Activated T-cell treated with anti-CD3 and anti-CD28 coated beads for 48 hours (primary cell): ENCODE results near the gene COA1.
"Not testable (repeated sequence)": the region's sequence is repeated elsewhere in the genome, so short reads cannot be mapped to it uniquely, and the experiment has no call there.

Source experiments
- DNase-seq: peaks from one replicate; pipeline ENCODE4 v3.0.0-alpha.2; 2020; ENCODE audit warnings: low read depth

Gene COA1, protein sequence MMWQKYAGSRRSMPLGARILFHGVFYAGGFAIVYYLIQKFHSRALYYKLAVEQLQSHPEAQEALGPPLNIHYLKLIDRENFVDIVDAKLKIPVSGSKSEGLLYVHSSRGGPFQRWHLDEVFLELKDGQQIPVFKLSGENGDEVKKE

DNA sequence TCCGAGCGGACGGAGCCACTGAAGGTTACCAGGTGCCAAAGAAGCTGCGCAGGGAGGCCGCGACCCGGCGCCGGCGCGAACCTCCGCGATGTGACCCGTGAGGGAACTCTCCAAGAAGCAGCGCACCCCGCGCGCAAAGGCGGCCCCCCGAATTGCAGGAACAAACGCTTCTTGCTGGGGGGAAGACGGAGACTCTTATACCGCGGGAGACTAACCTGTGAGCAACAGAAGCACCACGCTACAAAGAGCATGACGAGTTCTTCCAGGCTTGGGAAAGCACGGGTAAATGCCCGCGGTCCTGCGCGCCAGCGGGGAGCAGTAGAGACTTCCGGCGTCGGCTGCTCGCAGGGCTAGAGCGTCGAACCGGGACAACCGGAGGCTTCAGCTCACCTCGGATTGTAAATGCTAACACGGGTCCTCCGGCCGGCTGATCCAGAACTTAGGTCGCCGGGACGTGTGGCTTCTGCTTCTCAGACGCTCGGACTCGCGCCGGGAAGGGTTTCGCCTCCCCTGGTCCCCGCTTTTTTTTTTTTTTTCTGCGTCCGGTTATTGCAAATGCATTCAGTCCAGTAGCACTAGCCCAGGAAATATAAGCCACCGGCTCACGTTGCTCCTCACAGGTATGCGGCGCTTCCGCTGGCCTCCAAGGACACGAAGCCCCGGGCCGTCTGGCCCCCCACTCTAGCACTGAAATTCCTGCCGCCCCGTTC lies at the start of gene COA1:
Gene COA1, minus strand, starts transcription at position 310 of the 710 bp plus-strand sequence. CDS start 80,909 bp downstream, outside the sequence.
- DNase-seq = peak; percentile 78

- not testable (repeated sequence) for DNase-seq
Measured at GRCh38 chr7:43778293-43779044, 49.1 kb upstream of the COA1 start.

GRCh38 chr7:43775255-43775654 lies 45.9 kb upstream of the COA1 start:
- DNase-seq = not testable (repeated sequence)

DNA sequence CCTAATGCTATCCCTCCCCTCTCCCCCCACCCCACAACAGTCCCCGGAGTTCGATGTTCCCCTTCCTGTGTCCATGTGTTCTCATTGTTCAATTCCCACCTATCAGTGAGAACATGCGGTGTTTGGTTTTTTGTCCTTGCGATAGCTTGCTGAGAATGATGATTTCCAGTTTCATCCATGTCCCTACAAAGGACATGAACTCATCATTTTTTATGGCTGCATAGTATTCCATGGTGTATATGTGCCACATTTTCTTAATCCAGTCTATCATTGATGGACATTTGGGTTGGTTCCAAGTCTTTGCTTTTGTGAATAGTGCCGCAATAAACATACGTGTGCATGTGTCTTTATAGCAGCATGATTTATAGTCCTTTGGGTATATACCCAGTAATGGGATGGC lies 43.9 kb upstream of the COA1 start:
- DNase-seq = not testable (repeated sequence)

DNA sequence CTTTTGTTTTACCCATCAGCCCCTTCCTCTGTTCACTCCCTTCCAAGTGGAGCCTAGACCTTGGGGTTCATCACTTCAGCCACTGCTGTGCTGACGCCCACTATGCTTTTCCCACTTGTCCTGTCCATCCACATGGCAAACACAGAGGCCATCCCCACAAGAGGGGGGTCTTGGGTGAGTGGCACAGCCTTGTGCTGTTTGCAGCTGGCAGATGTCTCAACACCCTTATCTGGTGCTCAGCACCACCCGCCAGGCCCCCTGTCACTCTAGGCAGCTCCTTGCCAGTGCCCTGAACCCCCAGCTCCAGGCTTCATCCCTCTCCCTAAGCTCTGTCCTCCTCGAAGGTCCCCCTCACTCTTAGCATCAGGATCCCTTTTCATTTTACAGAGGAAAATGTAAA lies 42.2 kb upstream of the COA1 start:
- DNase-seq = no peak

- DNase-seq = no peak
Measured at GRCh38 chr7:43771128-43771527, 41.8 kb upstream of the COA1 start.

DNA sequence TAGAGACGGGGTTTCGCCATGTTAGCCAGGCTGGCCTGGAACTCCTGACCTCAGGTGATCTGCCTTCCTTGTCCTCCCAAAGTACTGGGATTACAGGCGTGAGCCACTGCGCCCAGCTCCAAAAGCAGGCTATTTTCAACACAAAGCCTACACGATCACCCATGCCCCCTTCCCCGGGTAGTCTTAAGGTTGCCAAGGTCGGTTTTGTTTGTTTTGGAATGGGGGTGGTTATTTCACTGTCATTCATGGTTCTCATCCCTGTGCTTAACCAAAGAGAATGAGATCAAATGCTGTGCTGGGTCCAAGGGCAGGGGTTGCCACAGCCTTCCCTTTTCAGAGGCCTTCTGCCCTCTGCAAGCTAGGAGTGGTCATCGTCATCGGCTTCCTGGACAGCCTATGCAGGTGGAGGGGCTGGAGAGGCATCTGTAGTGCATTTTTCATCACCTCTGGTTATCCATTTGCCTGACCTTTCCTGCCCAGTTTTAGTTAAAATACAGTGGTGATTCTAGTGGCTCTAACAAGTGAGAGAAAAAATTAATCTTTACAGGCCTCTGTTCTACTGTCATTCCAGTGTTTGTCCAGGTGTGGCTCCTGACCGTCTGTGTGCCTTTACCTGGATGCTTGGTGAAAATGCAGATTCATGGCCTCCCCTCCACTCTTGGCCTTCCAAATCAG lies 40.6 kb upstream of the COA1 start:
- DNase-seq = no peak

GRCh38 chr7:43769281-43769680 lies 40.0 kb upstream of the COA1 start:
- DNase-seq = no peak

DNA sequence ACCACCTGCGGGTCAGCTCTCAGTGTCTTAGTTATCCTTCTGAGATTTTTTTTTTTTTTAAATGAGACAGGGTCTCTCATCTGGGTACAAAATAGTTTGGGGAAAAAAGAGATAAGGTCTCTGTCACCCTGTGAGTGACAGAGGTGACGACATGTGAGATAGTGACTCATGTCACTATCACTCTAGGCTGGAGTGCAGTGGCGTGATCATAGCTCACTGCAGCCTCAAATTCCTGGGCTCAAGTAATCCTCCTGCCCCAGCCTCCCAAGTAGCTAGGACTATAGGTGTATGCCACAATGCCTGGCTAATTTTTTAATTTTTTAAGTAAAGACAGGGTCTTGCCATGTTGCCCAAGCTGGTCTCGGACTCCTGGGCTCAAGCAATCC lies 39.6 kb upstream of the COA1 start:
- DNase-seq = no peak

DNA sequence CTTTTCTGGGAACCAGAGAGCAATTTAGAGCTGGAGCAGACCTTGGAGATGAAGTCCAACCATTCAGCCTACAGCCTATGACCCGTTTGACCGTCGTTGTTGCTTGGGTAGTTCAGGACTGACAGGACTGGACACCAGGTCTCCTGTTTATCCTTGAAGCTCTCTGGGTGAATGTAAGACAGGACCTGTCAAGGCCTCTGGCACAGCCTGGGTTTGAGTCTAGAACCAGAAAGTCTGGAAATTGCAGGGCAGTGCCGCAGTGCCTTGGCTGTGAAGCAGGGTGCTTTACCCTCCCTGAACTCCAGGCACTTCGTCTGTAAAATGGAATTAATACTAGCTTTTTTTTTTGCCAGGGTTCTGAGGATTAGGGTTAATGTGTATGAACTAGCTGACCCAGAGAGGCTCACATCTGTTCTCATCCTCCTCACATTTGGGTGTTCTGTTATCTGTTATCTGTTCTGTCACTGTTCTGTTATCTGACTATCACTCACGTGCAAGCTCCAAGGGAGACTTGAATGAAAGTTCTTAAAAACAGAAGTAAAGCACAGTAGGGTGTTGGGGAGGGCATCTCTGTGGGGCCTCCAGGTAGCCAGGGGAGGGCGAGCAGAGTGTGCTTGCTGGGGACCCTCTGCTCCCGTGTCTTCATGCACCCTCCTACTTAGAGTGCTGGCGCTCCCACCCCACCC lies 39.0 kb upstream of the COA1 start:
- DNase-seq = no peak

GRCh38 chr7:43767311-43767710 lies 38.0 kb upstream of the COA1 start:
- DNase-seq = no peak

GRCh38 chr7:43766564-43766963 lies 37.2 kb upstream of the COA1 start:
- no peak for DNase-seq

- DNase-seq = no peak
Measured at GRCh38 chr7:43764807-43765491, 35.6 kb upstream of the COA1 start.

- peak; percentile 34 for DNase-seq
Measured at GRCh38 chr7:43764039-43764761, 34.9 kb upstream of the COA1 start.

- DNase-seq = no peak
Measured at GRCh38 chr7:43763183-43763582, 33.9 kb upstream of the COA1 start.

DNA sequence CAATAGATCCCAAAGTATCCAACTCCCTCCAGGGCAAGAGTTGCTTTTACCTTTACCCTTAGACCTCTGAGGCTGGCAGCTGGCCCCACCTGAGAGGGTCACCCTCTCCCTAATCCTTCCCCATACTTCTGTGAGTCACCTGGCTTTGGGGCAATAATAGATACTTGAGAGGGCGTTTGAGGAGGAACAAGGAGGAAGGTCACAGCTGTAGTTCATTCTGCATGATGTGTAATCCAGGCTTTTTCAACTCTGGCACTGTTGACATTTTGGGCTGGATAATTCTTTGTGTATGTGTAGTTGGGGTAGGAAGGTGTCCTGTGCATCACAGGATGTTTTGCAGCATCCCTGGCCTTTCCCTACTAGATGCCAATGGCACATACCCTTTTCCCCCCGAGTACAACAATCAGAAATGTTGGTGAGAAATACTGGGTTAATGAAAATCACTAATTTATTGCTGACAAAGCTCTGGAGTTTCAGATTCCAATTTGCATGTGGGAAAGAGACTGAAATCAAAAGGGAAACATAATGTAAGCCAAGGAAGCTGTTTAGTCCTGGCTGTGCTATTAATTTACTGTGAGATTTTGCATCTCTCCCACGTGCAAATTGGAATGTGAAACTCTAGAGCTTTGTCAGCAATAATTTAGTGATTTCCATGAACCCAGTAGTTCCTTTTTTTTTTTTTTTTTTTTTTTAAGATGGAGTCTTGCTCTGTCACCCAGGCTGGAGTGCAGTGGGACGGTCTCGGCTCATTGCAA lies 32.8 kb upstream of the COA1 start:
- DNase-seq = no peak

- no peak for DNase-seq
Measured at GRCh38 chr7:43761382-43761781, 32.1 kb upstream of the COA1 start.

DNA sequence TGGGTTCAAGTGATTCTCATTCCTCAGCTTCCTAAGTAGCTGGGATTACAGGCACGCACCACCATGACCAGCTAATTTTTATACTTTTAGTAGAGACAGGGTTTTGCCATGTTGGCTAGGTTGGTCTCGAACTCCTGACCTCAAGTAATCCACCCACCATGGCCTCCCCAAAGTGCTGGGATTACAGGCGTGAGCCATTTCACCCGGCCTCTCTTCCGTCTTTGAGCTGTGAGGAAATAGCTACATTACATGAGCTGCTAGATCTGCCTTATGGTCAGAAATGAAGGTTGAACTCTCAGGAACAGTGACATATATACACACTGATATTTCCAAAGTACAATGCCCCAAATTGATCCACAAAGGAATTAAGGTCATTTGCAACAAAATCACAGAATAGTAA lies 31.5 kb upstream of the COA1 start:
- no peak for DNase-seq

- DNase-seq = peak; percentile 19
Measured at GRCh38 chr7:43758822-43759683, 29.7 kb upstream of the COA1 start.
